Fibroblast of lung (primary cell): ENCODE results near the gene PTPN7.

ENCODE experiments used
- CTCF ChIP-seq, 2 donors: IDR thresholded peaks in 1 of 2; conservative IDR thresholded peaks in 1 of 2; 1 replicate in 1 of 2; 2 replicates in 1 of 2; pipeline ENCODE4 v1.5.1; 2011 to 2012; ENCODE audit warnings: low read length in 2 of 2, control low read depth in 1 of 2, inconsistent platforms in 1 of 2, low read depth in 1 of 2, mild to moderate bottlenecking in 1 of 2
- EZH2 ChIP-seq: IDR thresholded peaks from 2 replicates; pipeline ENCODE4 v1.5.1; 2012; ENCODE audit warnings: low read length, control low read depth, mild to moderate bottlenecking; ENCODE audit errors: missing control alignments

- no peak for TF ChIP-seq CTCF (conservative IDR thresholded peaks at IDR 0.05 in 1 of 2, IDR thresholded peaks at IDR 0.05 in 1 of 2; ENCODE audit: low read depth in 1 of 2, low read length in 2 of 2)
- TF ChIP-seq EZH2, result no peak
These were observed 9.4 kb downstream of the PTPN7 start for GRCh38 chr1:202151045-202151444.
